ENCODE data around the gene NHLH2.

The NHLH2 gene

GRCh38 chr1:115840605-115841460 is at the start of gene NHLH2:
Gene NHLH2 (minus strand): TSS chr1:115841126. CDS start chr1:115838372, 2,754 bp downstream.
- DNase-seq = no peak

DNA sequence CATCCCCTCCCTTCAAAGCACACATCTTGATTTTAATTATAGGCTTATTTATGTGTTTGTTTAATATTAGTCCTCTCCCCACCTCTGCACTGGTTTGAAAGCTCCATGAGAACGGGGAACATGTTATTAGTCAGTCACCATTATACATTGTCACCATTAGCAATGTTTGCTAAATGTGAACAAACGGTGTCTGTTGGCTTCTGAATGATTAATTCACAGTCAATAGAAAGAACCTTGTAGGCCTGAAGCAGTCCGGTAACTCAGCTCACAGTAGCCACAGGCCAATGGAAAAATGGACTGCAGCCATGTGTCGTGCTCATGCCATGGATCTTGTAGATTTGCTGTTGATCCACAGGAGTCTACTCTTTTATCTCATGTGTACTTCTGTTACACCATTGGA is 49.7 kb upstream of the NHLH2 start:
- no peak for DNase-seq

DNA sequence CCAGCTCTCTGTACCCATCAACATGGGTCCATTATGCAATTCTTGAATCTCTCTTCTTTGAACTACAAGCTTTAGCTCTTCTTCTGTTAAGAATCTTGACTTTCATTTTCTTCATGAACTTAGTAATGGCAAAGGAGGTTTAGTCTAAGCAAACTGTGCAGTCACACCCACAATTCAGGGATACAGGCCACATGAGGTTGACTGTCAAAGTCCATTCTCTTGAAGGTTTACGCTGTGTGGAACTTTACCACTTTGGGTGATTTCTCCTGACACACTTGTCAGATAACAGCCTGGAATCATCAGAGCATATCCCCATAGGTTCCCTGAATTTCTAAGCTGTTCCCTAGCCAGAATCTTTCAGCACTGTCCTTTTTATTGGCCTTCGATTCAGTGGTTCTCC is 48.0 kb upstream of the NHLH2 start:
- no peak for DNase-seq

- DNase-seq = no peak
These were observed 42.3 kb upstream of the NHLH2 start for GRCh38 chr1:115882913-115883902.

GRCh38 chr1:115880981-115881672 is 40.2 kb upstream of the NHLH2 start:
- DNase-seq = no peak

DNA sequence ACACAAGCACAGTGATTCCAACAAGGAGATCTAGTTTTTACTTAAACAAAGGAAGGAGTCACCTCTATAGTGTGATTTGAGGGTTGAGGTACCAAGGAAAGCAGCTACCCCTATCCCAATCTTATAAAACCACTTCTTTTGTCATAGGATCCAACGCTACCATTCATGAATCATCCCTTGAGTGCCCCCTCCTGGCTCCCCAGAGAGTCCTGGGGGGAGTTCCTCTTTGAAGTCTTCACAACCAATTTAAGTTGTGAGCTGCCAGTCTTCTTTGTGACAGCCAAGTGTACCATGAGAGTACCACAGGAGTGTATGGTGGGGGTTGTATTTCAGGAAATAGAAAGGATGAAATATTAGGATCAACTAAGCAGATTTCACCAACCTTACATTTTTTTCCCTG is 39.1 kb upstream of the NHLH2 start:
- DNase-seq = no peak

- no peak for DNase-seq
These were observed 36.6 kb upstream of the NHLH2 start for GRCh38 chr1:115877511-115877910.

GRCh38 chr1:115874904-115875303 is 34.0 kb upstream of the NHLH2 start:
- DNase-seq = no peak

GRCh38 chr1:115874497-115874896 is 33.6 kb upstream of the NHLH2 start:
- no peak for DNase-seq

DNA sequence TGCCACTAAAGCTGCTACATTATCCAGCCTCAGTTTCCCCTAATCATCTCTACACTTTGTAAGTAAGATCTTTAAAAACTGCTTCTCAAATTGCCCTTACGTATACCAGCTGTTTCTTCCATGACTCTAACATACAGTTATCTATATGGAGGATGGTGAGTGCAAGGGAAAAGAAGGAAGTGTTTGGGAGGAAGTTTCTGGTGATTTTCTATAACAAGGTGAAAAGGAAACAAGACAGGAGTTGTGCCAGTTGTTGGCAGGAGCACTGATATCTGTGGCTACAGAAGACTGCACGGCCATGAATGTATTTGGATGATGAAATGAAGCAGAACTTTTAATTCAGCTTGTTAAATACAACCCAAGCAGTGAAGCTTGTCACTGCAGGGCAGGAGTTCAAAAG is 32.3 kb upstream of the NHLH2 start:
- no peak for DNase-seq

GRCh38 chr1:115869064-115869463 is 28.1 kb upstream of the NHLH2 start:
- DNase-seq = no peak

DNA sequence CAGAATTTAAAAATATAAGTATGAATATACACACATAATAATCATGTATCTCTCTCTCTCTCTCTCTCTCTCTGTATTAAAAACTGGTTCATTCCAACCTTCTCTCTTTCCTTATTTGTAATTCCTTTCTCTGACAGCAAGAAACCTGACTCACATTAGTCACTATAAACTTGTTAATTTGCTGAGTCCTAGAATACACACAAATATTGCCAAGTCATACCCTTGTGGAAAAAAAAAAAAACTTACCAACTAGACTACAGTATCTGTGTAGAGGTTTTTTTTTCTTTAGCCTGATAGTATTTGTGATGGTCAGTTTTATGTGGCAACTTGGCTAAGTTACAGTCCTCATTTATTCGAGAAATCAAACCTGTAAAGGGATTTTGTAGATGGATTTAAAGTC is 26.3 kb upstream of the NHLH2 start:
- DNase-seq = no peak

GRCh38 chr1:115865704-115866380 is 24.9 kb upstream of the NHLH2 start:
- DNase-seq = no peak

GRCh38 chr1:115862403-115862802 is 21.5 kb upstream of the NHLH2 start:
- DNase-seq = no peak

- DNase-seq = no peak
These were observed 13.1 kb upstream of the NHLH2 start for GRCh38 chr1:115854005-115854404.

- no peak for DNase-seq
These were observed 10.0 kb upstream of the NHLH2 start for GRCh38 chr1:115850937-115851336.

DNA sequence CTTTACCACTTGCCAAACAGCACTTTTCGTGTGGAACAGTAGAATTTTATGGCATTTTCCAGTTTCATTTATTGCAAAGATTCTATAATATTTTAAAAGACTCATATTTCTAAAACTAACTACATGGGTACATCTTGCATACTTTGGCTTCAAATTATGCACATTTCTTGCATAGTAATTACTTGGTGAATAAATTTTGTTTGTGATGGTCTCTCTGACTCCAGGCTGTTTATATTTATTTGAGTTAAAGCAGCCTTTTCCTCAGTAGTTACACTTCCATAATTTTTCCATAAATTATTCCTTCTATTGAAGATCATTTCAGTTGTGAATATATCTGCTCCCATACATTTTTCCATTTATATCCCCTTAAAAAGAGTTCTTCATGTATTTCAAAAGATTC is 6.9 kb upstream of the NHLH2 start:
- DNase-seq = no peak

GRCh38 chr1:115842948-115843347 is 2.0 kb upstream of the NHLH2 start:
- no peak for DNase-seq

- no peak for DNase-seq
These were observed 1.2 kb downstream of the NHLH2 start for GRCh38 chr1:115839679-115840237.

DNA sequence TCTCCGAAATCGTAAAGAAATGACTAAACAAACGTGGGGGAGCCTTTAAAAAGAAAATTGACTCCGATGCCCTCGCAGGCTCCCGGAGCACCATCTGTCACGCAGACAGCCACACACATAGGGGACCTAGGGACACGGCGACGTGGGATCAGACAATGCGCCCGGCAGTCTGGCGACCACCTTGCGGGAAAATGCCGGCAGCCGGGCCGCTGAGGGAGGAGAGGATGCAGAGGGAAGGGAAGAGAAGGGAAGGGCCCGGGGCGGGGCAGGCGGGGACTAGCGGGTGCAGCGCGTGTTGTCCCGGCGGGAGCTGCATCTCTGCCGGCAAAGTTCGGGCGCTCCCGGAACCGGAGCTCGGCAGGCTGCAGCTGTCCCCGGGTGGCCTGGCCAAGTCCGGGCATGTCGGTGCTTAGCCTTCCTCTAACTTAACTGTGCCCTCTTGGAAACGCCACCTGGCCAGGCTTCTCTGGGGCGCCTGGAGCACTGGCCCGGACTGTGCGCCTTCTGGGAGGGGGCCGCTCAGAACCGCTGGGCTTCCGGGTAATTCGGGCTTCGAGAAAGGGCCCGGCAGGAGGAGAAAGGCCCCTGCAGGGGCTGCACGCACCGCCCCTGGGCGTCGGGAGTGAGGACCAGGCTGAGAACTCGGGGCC is 1.8 kb downstream of the NHLH2 start:
- DNase-seq = no peak

- DNase-seq = no peak
These were observed 2.4 kb downstream of the NHLH2 start for GRCh38 chr1:115838431-115839028.
